SK-N-SH (cell line): ENCODE measurements around the gene SCUBE3. TPM values are rescaled to one million over a fixed set of nuclear protein-coding genes. Genes with fewer than 3 reads are reported as not detected.

Source experiments
- CTCF ChIA-PET: fragments of 300-600, 350-600 bp; formaldehyde crosslinking; extraction: SDS; loops from one replicate; lab custom pipeline; 2021; lab: Yijun Ruan, JAX
- POLR2A ChIA-PET: fragments of 350-600 bp; sonication (Branson Sonifier 250); formaldehyde crosslinking; extraction: SDS; loops from one replicate; lab custom pipeline; 2020; ENCODE audit warnings: antibody characterized with exemption, inconsistent platforms; lab: Yijun Ruan, JAX
- DNase-seq: peaks from one replicate; pipeline ENCODE4 v3.0.0; 2012
- H2AFZ ChIP-seq: fragments of 200-600 bp; sonication (generic); 2 replicates; pipeline ENCODE4 v1.8.1; 2016; ENCODE audit warnings: antibody characterized with exemption, mild to moderate bottlenecking, low read depth
- H3F3A ChIP-seq: fragments of 200-600 bp; sonication (generic); replicated peaks from 2 replicates; pipeline ENCODE3; 2016; ENCODE audit warnings: antibody characterized with exemption, mild to moderate bottlenecking; ENCODE audit not compliant: insufficient read depth
- H3K27ac ChIP-seq, 2 experiments: fragments of 200-500 bp in 1 of 2; fragments of 200-600 bp in 1 of 2; sonication (Bioruptor generic) in 1 of 2; sonication (generic), shearing (Covaris generic) in 1 of 2; 2 replicates each; pipeline versions ENCODE4 v1.5.1 to v1.6.1; 2014 to 2016; ENCODE audit warnings: low read depth in 2 of 2, inconsistent platforms in 1 of 2, low read length in 1 of 2, mild to moderate bottlenecking in 1 of 2, mixed read lengths in 1 of 2
- H3K27me3 ChIP-seq: fragments of 200-600 bp; sonication (generic), shearing (Covaris generic); 2 replicates; pipeline ENCODE4 v1.6.1; 2016; ENCODE audit warnings: mixed run types; ENCODE audit not compliant: insufficient read depth
- H3K36me3 ChIP-seq, 2 experiments: fragments of 200-500 bp in 1 of 2; fragments of 200-600 bp in 1 of 2; sonication (Bioruptor generic) in 1 of 2; sonication (generic) in 1 of 2; replicated peaks in 1 of 2; 2 replicates each; pipeline versions ENCODE3 to v1.5.1; 2014 to 2016; ENCODE audit warnings: low read length in 1 of 2, mild to moderate bottlenecking in 1 of 2; ENCODE audit not compliant: insufficient read depth in 2 of 2, control insufficient read depth in 1 of 2
- H3K4me1 ChIP-seq, 2 experiments: fragments of 200-500 bp in 1 of 2; fragments of 200-600 bp in 1 of 2; sonication (Bioruptor generic) in 1 of 2; sonication (generic), shearing (Covaris generic) in 1 of 2; 2 replicates each; pipeline versions ENCODE4 v1.5.1 to v1.6.1; 2014 to 2016; ENCODE audit warnings: low read depth in 1 of 2, low read length in 1 of 2, mixed run types in 1 of 2; ENCODE audit not compliant: insufficient read depth in 2 of 2, control insufficient read depth in 1 of 2
- H3K4me2 ChIP-seq: fragments of 200-600 bp; sonication (generic), shearing (Covaris generic); 2 replicates; pipeline ENCODE4 v1.6.1; 2017; ENCODE audit warnings: mixed run types
- H3K4me3 ChIP-seq, 2 experiments: fragments of 200-500 bp in 1 of 2; fragments of 200-600 bp in 1 of 2; sonication (Bioruptor generic) in 1 of 2; sonication (generic), shearing (Covaris generic) in 1 of 2; 2 replicates each; pipeline versions ENCODE4 v1.5.1 to v1.8.1; 2014 to 2016; ENCODE audit warnings: low read depth in 2 of 2, inconsistent platforms in 1 of 2, low read length in 1 of 2, mild to moderate bottlenecking in 1 of 2, mixed read lengths in 1 of 2, moderate library complexity in 1 of 2
- H3K79me2 ChIP-seq: fragments of 200-600 bp; sonication (generic); 2 replicates; pipeline ENCODE4 v1.8.1; 2017; ENCODE audit warnings: mild to moderate bottlenecking; ENCODE audit not compliant: insufficient read depth
- H3K9ac ChIP-seq: fragments of 200-600 bp; sonication (generic); 2 replicates; pipeline ENCODE4 v1.6.1; 2017; ENCODE audit warnings: mixed run types
- H3K9me2 ChIP-seq: fragments of 200-600 bp; sonication (generic); 2 replicates; pipeline ENCODE4 v1.6.1; 2017; ENCODE audit warnings: mixed run types
- H3K9me3 ChIP-seq: fragments of 200-600 bp; sonication (generic); 2 replicates; pipeline ENCODE4 v1.6.1; 2017; ENCODE audit warnings: mixed run types, mild to moderate bottlenecking, moderate library complexity
- H4K20me1 ChIP-seq: fragments of 200-600 bp; sonication (generic); 2 replicates; pipeline ENCODE4 v1.6.1; 2017; ENCODE audit warnings: mild to moderate bottlenecking, mixed run types; ENCODE audit not compliant: insufficient read depth
- CHD2 ChIP-seq: fragments of 150-350 bp; IDR thresholded peaks from 2 replicates; pipeline ENCODE4 v1.6.1; 2018; ENCODE audit warnings: low read length; ENCODE audit not compliant: partially characterized antibody
- CTCF ChIP-seq: fragments of 200-600 bp; sonication (generic); IDR thresholded peaks from 2 replicates; pipeline ENCODE4 v1.6.1; 2017; ENCODE audit warnings: antibody characterized with exemption, mild to moderate bottlenecking, moderate library complexity
- ELF1 ChIP-seq: IDR thresholded peaks from 2 replicates; pipeline ENCODE4 v1.4.0; 2012
- EP300 ChIP-seq, 2 experiments: IDR thresholded peaks; 2 replicates each; pipeline versions ENCODE4 v1.4.0 to v1.6.1; 2012; ENCODE audit warnings: borderline replicate concordance in 1 of 2, low read depth in 1 of 2, low read length in 1 of 2
- EZH2phosphoT487 ChIP-seq: fragments of 200-600 bp; sonication (generic); IDR thresholded peaks from 2 replicates; pipeline ENCODE4 v1.6.1; 2017; ENCODE audit warnings: low read depth, mixed run types, mild to moderate bottlenecking, antibody characterized with exemption, moderate library complexity, borderline replicate concordance
- FOSL2 ChIP-seq: IDR thresholded peaks from 2 replicates; pipeline ENCODE4 v1.4.0; 2012; ENCODE audit warnings: low read depth, mild to moderate bottlenecking, moderate library complexity, borderline replicate concordance
- FOXJ3 ChIP-seq: sonication (generic); formaldehyde crosslinking; IDR thresholded peaks from 2 replicates; pipeline ENCODE4 v1.5.1; 2020; ENCODE audit warnings: mild to moderate bottlenecking, missing genetic modification reagents
- FOXM1 ChIP-seq: IDR thresholded peaks from 2 replicates; pipeline ENCODE4 v1.4.0; 2012; ENCODE audit warnings: low read depth, mild to moderate bottlenecking
- GATA2 ChIP-seq: sonication (generic); formaldehyde crosslinking; IDR thresholded peaks from 2 replicates; pipeline ENCODE4 v1.5.0; 2020; ENCODE audit warnings: mild to moderate bottlenecking, missing genetic modification reagents
- IRF3 ChIP-seq: fragments of 150-350 bp; IDR thresholded peaks from 2 replicates; pipeline ENCODE4 v1.6.1; 2016; ENCODE audit warnings: mild to moderate bottlenecking, low read depth, low read length
- JUND ChIP-seq: IDR thresholded peaks from 2 replicates; pipeline ENCODE4 v1.4.0; 2012
- MEF2A ChIP-seq: IDR thresholded peaks from 2 replicates; pipeline ENCODE4 v1.4.0; 2012; ENCODE audit warnings: low read depth, borderline replicate concordance
- MXI1 ChIP-seq: IDR thresholded peaks from 2 replicates; pipeline ENCODE4 v1.6.1; 2012; ENCODE audit warnings: mild to moderate bottlenecking, low read depth, low read length, improper control_type of control experiment
- RCOR1 ChIP-seq: fragments of 150-350 bp; IDR thresholded peaks from 2 replicates; pipeline ENCODE4 v1.6.1; 2017; ENCODE audit warnings: antibody characterized with exemption, low read length
- SIN3A ChIP-seq: IDR thresholded peaks from 2 replicates; pipeline ENCODE4 v1.6.1; 2012; ENCODE audit warnings: low read depth, mild to moderate bottlenecking, low read length, moderate library complexity, borderline replicate concordance
- SMC3 ChIP-seq: IDR thresholded peaks from 2 replicates; pipeline ENCODE4 v1.6.1; 2012; ENCODE audit warnings: low read depth, low read length, improper control_type of control experiment
- TEAD4 ChIP-seq: IDR thresholded peaks from 2 replicates; pipeline ENCODE4 v1.4.0; 2012; ENCODE audit warnings: mild to moderate bottlenecking, borderline replicate concordance; ENCODE audit not compliant: insufficient read depth
- WGBS: methylation state at CpG from one replicate; pipeline ENCODE4 v1.1.6; 2017; ENCODE audit warnings: low lambda C conversion rate; 5-methylcytosine and 5-hydroxymethylcytosine counted together
- polyA plus RNA-seq, 3 experiments: library from polyadenylated mRNA; depleted of rRNA; stranded (reverse); fragments of >200 nt; gene quantifications; 2 replicates each; pipeline ENCODE4 v1.2.3, GENCODE V29; 2012
- TF ChIP-seq, protein P1 (sequence below): IDR thresholded peaks from 2 replicates; pipeline ENCODE4 v1.4.0; 2012; ENCODE audit warnings: low read depth, borderline replicate concordance
- TF ChIP-seq, protein P2 (sequence below): IDR thresholded peaks from 2 replicates; pipeline ENCODE4 v1.4.0; 2012; ENCODE audit warnings: low read depth
- TF ChIP-seq, protein P3 (sequence below): fragments of 150-350 bp; IDR thresholded peaks from 2 replicates; pipeline ENCODE4 v1.6.1; 2017; ENCODE audit warnings: antibody characterized with exemption, low read length, low read depth, borderline replicate concordance

SCUBE3 gene
- polyA plus RNA-seq, 1 of the 3 experiments (the other 2 are of a cell fraction): 2.0 TPM

GRCh38 chr6:35185971-35186370 lies 27.8 kb upstream of the SCUBE3 start:
- H3K4me3 ChIP-seq: no peak overlapping the region

GRCh38 chr6:35186571-35186970 lies 27.2 kb upstream of the SCUBE3 start:
- WGBS: 97% methylated on average over 2 of the region's 2 CpGs
- no peaks in the 10 kb centered on the region for H3K9me2 ChIP-seq
- ChIA-PET POLR2A (no interaction called here), CTCF (interaction anchor here (1.1 to 1.4 kb wide), 3 partner anchors 11 to 54 kb away, joined by 3 to 4 read pairs (median 3); no protein-coding TSS in a partner anchor)
- TF ChIP-seq IRF3 (no peak), GATA2 (CRISPR knock-in tag) (no peak), FOXJ3 (no peak), CTCF (no peak), ELF1 (no peak), FOSL2 (no peak), RCOR1 (no peak), CHD2 (no peak), TEAD4 (no peak), JUND (no peak), MXI1 (no peak), EZH2phosphoT487 (no peak), EP300 (IDR thresholded peaks at IDR 0.05; ENCODE audit: borderline replicate concordance in 1 of 2, low read depth in 1 of 2, low read length in 1 of 2) (no peak), MEF2A (no peak), FOXM1 (no peak)
- TF ChIP-seq, protein P1, sequence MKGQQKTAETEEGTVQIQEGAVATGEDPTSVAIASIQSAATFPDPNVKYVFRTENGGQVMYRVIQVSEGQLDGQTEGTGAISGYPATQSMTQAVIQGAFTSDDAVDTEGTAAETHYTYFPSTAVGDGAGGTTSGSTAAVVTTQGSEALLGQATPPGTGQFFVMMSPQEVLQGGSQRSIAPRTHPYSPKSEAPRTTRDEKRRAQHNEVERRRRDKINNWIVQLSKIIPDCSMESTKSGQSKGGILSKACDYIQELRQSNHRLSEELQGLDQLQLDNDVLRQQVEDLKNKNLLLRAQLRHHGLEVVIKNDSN: no peak
- TF ChIP-seq, protein P2, sequence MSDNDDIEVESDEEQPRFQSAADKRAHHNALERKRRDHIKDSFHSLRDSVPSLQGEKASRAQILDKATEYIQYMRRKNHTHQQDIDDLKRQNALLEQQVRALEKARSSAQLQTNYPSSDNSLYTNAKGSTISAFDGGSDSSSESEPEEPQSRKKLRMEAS: no peak
- TF ChIP-seq, protein P3, sequence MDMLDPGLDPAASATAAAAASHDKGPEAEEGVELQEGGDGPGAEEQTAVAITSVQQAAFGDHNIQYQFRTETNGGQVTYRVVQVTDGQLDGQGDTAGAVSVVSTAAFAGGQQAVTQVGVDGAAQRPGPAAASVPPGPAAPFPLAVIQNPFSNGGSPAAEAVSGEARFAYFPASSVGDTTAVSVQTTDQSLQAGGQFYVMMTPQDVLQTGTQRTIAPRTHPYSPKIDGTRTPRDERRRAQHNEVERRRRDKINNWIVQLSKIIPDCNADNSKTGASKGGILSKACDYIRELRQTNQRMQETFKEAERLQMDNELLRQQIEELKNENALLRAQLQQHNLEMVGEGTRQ: no peak
- H3K79me2 ChIP-seq: no peaks in the 10 kb centered on the region
- no peaks in the 10 kb centered on the region for H3K9me3 ChIP-seq
- H3K4me2 ChIP-seq: no peak overlapping the region
- H3F3A ChIP-seq: peaks cover 11% of the 10 kb centered on the region
- no peak overlapping the region for H2AFZ ChIP-seq
- H3K4me3 ChIP-seq: no peak overlapping the region
- no peak overlapping the region for H3K27ac ChIP-seq
- no peaks in the 10 kb centered on the region for H3K27me3 ChIP-seq
- H3K9ac ChIP-seq: no peak overlapping the region
- H3K36me3 ChIP-seq: no peaks in the 10 kb centered on the region
- H3K4me1 ChIP-seq: peaks cover 0 to 14% of the 10 kb centered on the region in 2 experiments; a peak in 2 of 4 replicates
- DNase-seq: no peak
- no peaks in the 10 kb centered on the region for H4K20me1 ChIP-seq

More at GRCh38 chr6:35185971-35186370, 27.8 kb upstream of the SCUBE3 start:
- H3K9me2 ChIP-seq: no peaks in the 10 kb centered on the region
- peak overlapping the region; percentile 2; the same call in 1 of the 2 replicates for H3K4me2 ChIP-seq
- peaks cover 0 to 19% of the 10 kb centered on the region in 2 experiments; a peak in 2 of 4 replicates for H3K4me1 ChIP-seq
- H3K9me3 ChIP-seq: no peaks in the 10 kb centered on the region
- H3K79me2 ChIP-seq: no peaks in the 10 kb centered on the region
- H3K27ac ChIP-seq: peak overlapping the region in 1 of 2 experiments; percentile 29; a peak in 2 of 4 replicates
- CTCF ChIA-PET: interaction anchor here (1.1 to 1.4 kb wide), 4 partner anchors 12 to 54 kb away, joined by 3 to 4 read pairs (median 3); no protein-coding TSS in a partner anchor
- POLR2A ChIA-PET: interaction anchor here (0.6 kb wide), 1 partner anchor 969 kb away, joined by 3 read pairs; no protein-coding TSS in a partner anchor
- H3K9ac ChIP-seq: no peak overlapping the region
- H3F3A ChIP-seq: peaks cover 17% of the 10 kb centered on the region
- no peak overlapping the region for H2AFZ ChIP-seq
- no peaks in the 10 kb centered on the region for H3K27me3 ChIP-seq
- WGBS: no CpG with 5 or more reads among the region's 1 CpG
- TF ChIP-seq TEAD4 (no peak), SMC3 (no peak), SIN3A (no peak)
- TF ChIP-seq, protein P2: no peak
- no peaks in the 10 kb centered on the region for H4K20me1 ChIP-seq
- no peak for DNase-seq
- no peaks in the 10 kb centered on the region for H3K36me3 ChIP-seq
